ENCODE measurements around the gene PLCH1. TPM values are rescaled to one million over a fixed set of nuclear protein-coding genes. Genes with fewer than 3 reads are reported as not detected.

Gene PLCH1
- total RNA-seq, 1 experiment from 2014 or later = 0.34 TPM

DNA sequence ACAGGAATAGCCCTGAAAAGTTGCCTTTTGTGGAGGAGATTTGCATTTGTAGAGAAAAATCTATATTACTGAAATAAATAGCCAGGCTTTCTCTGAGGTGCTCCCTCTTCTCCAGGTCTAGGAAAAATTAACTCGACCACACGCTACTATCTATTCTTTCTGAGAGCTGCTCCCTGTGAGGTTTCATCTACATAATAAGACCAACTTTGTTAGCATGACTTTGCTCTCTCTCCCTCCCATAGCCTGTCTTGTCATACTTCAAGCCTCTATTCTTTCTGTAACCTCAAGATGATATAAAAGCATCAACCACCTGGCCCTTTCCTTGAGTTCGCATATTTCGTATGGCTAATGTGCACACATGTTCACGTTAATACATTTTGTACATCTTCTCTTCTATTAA lies 375.6 kb downstream of the PLCH1 start:
- DNase-seq = no peak

GRCh38 chr3:155368786-155369185 lies 376.1 kb downstream of the PLCH1 start:
- H3K27ac ChIP-seq (ENCODE audit: low read length) = no peak overlapping the region
- no peaks in the 10 kb centered on the region for H3K36me3 ChIP-seq (ENCODE audit: insufficient read depth, low read length)
- no peak overlapping the region for H3K4me3 ChIP-seq (ENCODE audit: low read length)
- no peak overlapping the region for H2AFZ ChIP-seq (ENCODE audit: low read length)
- H3K9me2 ChIP-seq (replicated peaks; ENCODE audit: insufficient read depth, low read length) = no peaks in the 10 kb centered on the region
- no peaks in the 10 kb centered on the region for H3K9me3 ChIP-seq (ENCODE audit: low read length)
- H3K27me3 ChIP-seq (ENCODE audit: low read length) = no peaks in the 10 kb centered on the region
- H3K9ac ChIP-seq (ENCODE audit: low read length) = no peak overlapping the region
- no peak overlapping the region for H3K4me2 ChIP-seq (ENCODE audit: low read depth, low read length, poor library complexity, severe bottlenecking)
- no peak for DNase-seq
- H3K79me2 ChIP-seq (ENCODE audit: low read length) = no peaks in the 10 kb centered on the region
- peaks cover 14% of the 10 kb centered on the region for H3K4me1 ChIP-seq (ENCODE audit: low read length)
- no peaks in the 10 kb centered on the region for H4K20me1 ChIP-seq (ENCODE audit: insufficient read depth, low read depth, low read length)

More for the DNA sequence above, 375.6 kb downstream of the PLCH1 start:
- Histone ChIP-seq H3K9me2 (replicated peaks; ENCODE audit: insufficient read depth, low read length) (no peaks in the 10 kb centered on the region), H3K27me3 (ENCODE audit: low read length) (no peaks in the 10 kb centered on the region), H3K36me3 (ENCODE audit: insufficient read depth, low read length) (no peaks in the 10 kb centered on the region), H4K20me1 (ENCODE audit: insufficient read depth, low read depth, low read length) (no peaks in the 10 kb centered on the region), H3K9ac (ENCODE audit: low read length) (no peak overlapping the region), H2AFZ (ENCODE audit: low read length) (no peak overlapping the region), H3K4me2 (ENCODE audit: low read depth, low read length, poor library complexity, severe bottlenecking) (no peak overlapping the region), H3K9me3 (ENCODE audit: low read length) (no peaks in the 10 kb centered on the region), H3K79me2 (ENCODE audit: low read length) (no peaks in the 10 kb centered on the region), H3K4me1 (ENCODE audit: low read length) (peaks cover 14% of the 10 kb centered on the region), H3K27ac (ENCODE audit: low read length) (no peak overlapping the region), H3K4me3 (ENCODE audit: low read length) (no peak overlapping the region)

DNA sequence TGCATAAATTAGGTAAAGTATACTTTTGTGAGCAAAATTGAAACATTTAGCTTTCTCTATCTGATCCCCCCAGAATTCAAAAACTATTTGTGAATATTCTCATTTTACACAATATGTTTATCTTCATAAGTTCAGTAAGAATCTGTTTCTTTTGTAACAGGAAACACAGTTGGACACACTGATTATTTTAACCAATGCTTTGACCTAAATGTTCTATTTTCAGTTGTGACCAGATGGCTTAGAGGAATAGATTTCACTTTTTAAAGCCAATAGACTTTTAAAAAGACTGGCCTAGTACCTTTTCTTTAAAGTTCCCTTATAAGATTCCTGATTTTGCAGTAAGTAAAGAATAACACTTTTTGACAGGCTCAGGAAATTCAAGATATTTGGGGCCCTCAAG lies 377.4 kb downstream of the PLCH1 start:
- no peaks in the 10 kb centered on the region for H4K20me1 ChIP-seq (ENCODE audit: insufficient read depth, low read depth, low read length)
- H3K27me3 ChIP-seq (ENCODE audit: low read length) = no peaks in the 10 kb centered on the region
- no peaks in the 10 kb centered on the region for H3K9me3 ChIP-seq (ENCODE audit: low read length)
- DNase-seq = no peak
- no peaks in the 10 kb centered on the region for H3K36me3 ChIP-seq (ENCODE audit: insufficient read depth, low read length)
- H3K27ac ChIP-seq (ENCODE audit: low read length) = no peak overlapping the region
- H3K9me2 ChIP-seq (replicated peaks; ENCODE audit: insufficient read depth, low read length) = no peaks in the 10 kb centered on the region
- peaks cover 2% of the 10 kb centered on the region for H3K4me1 ChIP-seq (ENCODE audit: low read length)
- no peak overlapping the region for H3K4me2 ChIP-seq (ENCODE audit: low read depth, low read length, poor library complexity, severe bottlenecking)
- no peak overlapping the region for H3K9ac ChIP-seq (ENCODE audit: low read length)
- H3K79me2 ChIP-seq (ENCODE audit: low read length) = no peaks in the 10 kb centered on the region
- H2AFZ ChIP-seq (ENCODE audit: low read length) = no peak overlapping the region
- no peak overlapping the region for H3K4me3 ChIP-seq (ENCODE audit: low read length)

GRCh38 chr3:155365178-155365783 lies 379.6 kb downstream of the PLCH1 start:
- Histone ChIP-seq H3K36me3 (ENCODE audit: insufficient read depth, low read length) (no peaks in the 10 kb centered on the region), H3K4me3 (ENCODE audit: low read length) (no peak overlapping the region), H3K4me1 (ENCODE audit: low read length) (no peaks in the 10 kb centered on the region), H3K9ac (ENCODE audit: low read length) (no peak overlapping the region), H3K9me3 (ENCODE audit: low read length) (no peaks in the 10 kb centered on the region), H3K9me2 (replicated peaks; ENCODE audit: insufficient read depth, low read length) (no peaks in the 10 kb centered on the region), H3K79me2 (ENCODE audit: low read length) (no peaks in the 10 kb centered on the region), H4K20me1 (ENCODE audit: insufficient read depth, low read depth, low read length) (no peaks in the 10 kb centered on the region), H3K4me2 (ENCODE audit: low read depth, low read length, poor library complexity, severe bottlenecking) (no peak overlapping the region), H2AFZ (ENCODE audit: low read length) (no peak overlapping the region), H3K27ac (ENCODE audit: low read length) (no peak overlapping the region), H3K27me3 (ENCODE audit: low read length) (no peaks in the 10 kb centered on the region)
- DNase-seq = no peak

- Histone ChIP-seq H3K27ac (ENCODE audit: low read length) (no peak overlapping the region), H4K20me1 (ENCODE audit: insufficient read depth, low read depth, low read length) (no peaks in the 10 kb centered on the region), H3K79me2 (ENCODE audit: low read length) (no peaks in the 10 kb centered on the region), H3K9ac (ENCODE audit: low read length) (no peak overlapping the region), H3K9me2 (replicated peaks; ENCODE audit: insufficient read depth, low read length) (no peaks in the 10 kb centered on the region), H3K4me1 (ENCODE audit: low read length) (no peaks in the 10 kb centered on the region), H3K36me3 (ENCODE audit: insufficient read depth, low read length) (no peaks in the 10 kb centered on the region), H3K4me3 (ENCODE audit: low read length) (no peak overlapping the region), H2AFZ (ENCODE audit: low read length) (no peak overlapping the region), H3K4me2 (ENCODE audit: low read depth, low read length, poor library complexity, severe bottlenecking) (no peak overlapping the region), H3K27me3 (ENCODE audit: low read length) (no peaks in the 10 kb centered on the region), H3K9me3 (ENCODE audit: low read length) (no peaks in the 10 kb centered on the region)
- no peak for DNase-seq
These were observed 380.4 kb downstream of the PLCH1 start for GRCh38 chr3:155364492-155364891.

- Histone ChIP-seq H3K4me2 (ENCODE audit: low read depth, low read length, poor library complexity, severe bottlenecking) (no peak overlapping the region), H3K4me3 (ENCODE audit: low read length) (no peak overlapping the region), H3K27ac (ENCODE audit: low read length) (no peak overlapping the region), H3K4me1 (ENCODE audit: low read length) (no peaks in the 10 kb centered on the region), H3K9me2 (replicated peaks; ENCODE audit: insufficient read depth, low read length) (no peaks in the 10 kb centered on the region), H3K36me3 (ENCODE audit: insufficient read depth, low read length) (no peaks in the 10 kb centered on the region), H3K9ac (ENCODE audit: low read length) (no peak overlapping the region), H3K27me3 (ENCODE audit: low read length) (no peaks in the 10 kb centered on the region), H4K20me1 (ENCODE audit: insufficient read depth, low read depth, low read length) (no peaks in the 10 kb centered on the region), H3K9me3 (ENCODE audit: low read length) (no peaks in the 10 kb centered on the region), H3K79me2 (ENCODE audit: low read length) (no peaks in the 10 kb centered on the region), H2AFZ (ENCODE audit: low read length) (no peak overlapping the region)
- DNase-seq = no peak
These were observed 381.2 kb downstream of the PLCH1 start for GRCh38 chr3:155363690-155364070.

DNA sequence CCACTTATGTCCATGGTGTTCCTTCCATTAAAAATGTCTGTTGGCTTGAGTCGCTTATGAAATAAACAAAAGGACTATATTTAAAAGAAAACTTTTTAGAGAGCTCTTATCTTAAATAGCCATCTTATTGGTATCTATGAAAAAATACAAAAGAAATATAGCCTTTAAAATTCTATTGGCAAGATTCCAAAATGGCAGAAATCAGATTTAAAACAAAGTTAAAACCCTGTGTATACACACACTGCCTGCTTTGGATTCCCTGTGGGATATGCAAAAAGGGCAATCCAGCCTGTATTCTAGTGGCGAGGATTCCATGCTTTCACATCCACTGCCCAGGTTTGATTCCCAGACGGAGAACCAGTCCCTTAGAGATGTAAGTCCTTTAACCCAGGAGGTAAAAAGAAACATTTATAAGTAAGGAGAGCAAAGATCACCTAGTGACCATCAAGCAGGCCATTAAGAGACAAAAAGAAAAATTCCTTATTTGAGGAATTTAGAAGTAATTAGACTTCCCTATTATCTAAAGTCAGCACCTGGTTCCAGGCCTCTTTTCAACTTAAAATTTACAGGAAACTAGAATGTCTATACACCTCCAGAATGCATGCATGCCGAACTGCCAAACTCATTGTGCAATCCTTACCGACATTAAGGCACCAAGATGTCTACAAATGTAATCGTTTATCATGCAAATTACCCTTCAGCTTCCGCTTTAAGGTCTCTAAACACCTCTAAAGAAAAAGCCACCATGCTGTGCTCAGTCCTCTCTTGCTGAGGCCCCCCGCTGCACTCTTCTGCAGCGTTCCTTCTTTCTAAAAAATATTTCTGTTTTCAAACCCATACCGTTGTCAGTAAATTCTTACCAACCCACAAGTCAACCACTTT lies 381.8 kb downstream of the PLCH1 start:
- Histone ChIP-seq H3K27me3 (ENCODE audit: low read length) (no peaks in the 10 kb centered on the region), H3K27ac (ENCODE audit: low read length) (no peak overlapping the region), H2AFZ (ENCODE audit: low read length) (no peak overlapping the region), H3K9me2 (replicated peaks; ENCODE audit: insufficient read depth, low read length) (no peaks in the 10 kb centered on the region), H3K4me1 (ENCODE audit: low read length) (no peaks in the 10 kb centered on the region), H3K4me3 (ENCODE audit: low read length) (no peak overlapping the region), H3K4me2 (ENCODE audit: low read depth, low read length, poor library complexity, severe bottlenecking) (no peak overlapping the region), H3K9me3 (ENCODE audit: low read length) (no peaks in the 10 kb centered on the region), H3K36me3 (ENCODE audit: insufficient read depth, low read length) (no peaks in the 10 kb centered on the region), H4K20me1 (ENCODE audit: insufficient read depth, low read depth, low read length) (no peaks in the 10 kb centered on the region), H3K9ac (ENCODE audit: low read length) (no peak overlapping the region), H3K79me2 (ENCODE audit: low read length) (no peaks in the 10 kb centered on the region)
- DNase-seq = no peak

DNA sequence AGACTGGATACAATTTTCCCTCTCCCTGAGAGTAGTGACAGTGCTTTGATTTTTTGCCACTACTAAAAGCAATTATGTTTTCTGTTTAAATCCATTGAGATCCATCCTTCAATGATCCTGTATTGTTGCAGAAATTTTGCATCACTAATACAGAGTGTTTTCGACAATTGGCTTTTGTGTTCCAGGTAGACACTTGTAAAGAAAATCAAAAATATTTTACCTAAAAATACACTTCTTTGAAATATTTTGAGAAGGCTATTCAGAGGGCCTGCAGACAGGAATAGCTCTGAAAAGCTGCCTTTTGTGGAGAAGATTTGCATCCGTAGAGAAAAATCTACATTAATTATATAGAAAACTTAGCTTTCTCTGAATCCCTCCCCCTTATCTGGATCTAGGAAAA lies 384.6 kb downstream of the PLCH1 start:
- H3K4me2 ChIP-seq (ENCODE audit: low read depth, low read length, poor library complexity, severe bottlenecking) = no peak overlapping the region
- no peak overlapping the region for H2AFZ ChIP-seq (ENCODE audit: low read length)
- H3K4me1 ChIP-seq (ENCODE audit: low read length) = no peaks in the 10 kb centered on the region
- DNase-seq = no peak
- H4K20me1 ChIP-seq (ENCODE audit: insufficient read depth, low read depth, low read length) = no peaks in the 10 kb centered on the region
- no peak overlapping the region for H3K27ac ChIP-seq (ENCODE audit: low read length)
- no peaks in the 10 kb centered on the region for H3K79me2 ChIP-seq (ENCODE audit: low read length)
- H3K36me3 ChIP-seq (ENCODE audit: insufficient read depth, low read length) = no peaks in the 10 kb centered on the region
- H3K9me2 ChIP-seq (replicated peaks; ENCODE audit: insufficient read depth, low read length) = no peaks in the 10 kb centered on the region
- H3K27me3 ChIP-seq (ENCODE audit: low read length) = no peaks in the 10 kb centered on the region
- H3K9ac ChIP-seq (ENCODE audit: low read length) = no peak overlapping the region
- H3K9me3 ChIP-seq (ENCODE audit: low read length) = no peaks in the 10 kb centered on the region
- H3K4me3 ChIP-seq (ENCODE audit: low read length) = no peak overlapping the region

Data from Karpas-422 (cell line).